Progenitor cell of endocrine pancreas (in vitro differentiated cells): ENCODE measurements around the gene LRRC25. TPM values are rescaled to one million over a fixed set of nuclear protein-coding genes. Genes with fewer than 3 reads are reported as not detected.
A peak's percentile ranks its signal among the peaks of the same experiment; 100 is the strongest.

Experiments
- DNase-seq: peaks from one replicate; pipeline ENCODE4 v3.0.0; 2021; ENCODE audit warnings: low spot score; ENCODE audit not compliant: unreplicated experiment
- H3K27ac Mint-ChIP-seq: 2 replicates; pipeline ENCODE4 v1.8.0; 2021; ENCODE audit warnings: mild to moderate bottlenecking, moderate library complexity, mixed read lengths
- H3K27me3 Mint-ChIP-seq: 2 replicates; pipeline ENCODE4 v1.8.0; 2021; ENCODE audit warnings: mixed read lengths
- H3K36me3 Mint-ChIP-seq: 2 replicates; pipeline ENCODE4 v1.8.0; 2022; ENCODE audit warnings: mixed read lengths; ENCODE audit not compliant: insufficient read depth
- H3K4me1 Mint-ChIP-seq: 2 replicates; pipeline ENCODE4 v1.8.0; 2021; ENCODE audit warnings: low read depth, mixed read lengths
- H3K4me3 Mint-ChIP-seq: 2 replicates; pipeline ENCODE4 v1.8.0; 2021; ENCODE audit warnings: low read depth, mild to moderate bottlenecking, moderate library complexity, mixed read lengths
- H3K9me3 Mint-ChIP-seq: 2 replicates; pipeline ENCODE4 v1.8.0; 2021; ENCODE audit warnings: low read depth, mixed read lengths
- CTCF ChIP-seq: fragments of 200-600 bp; sonication (generic); IDR thresholded peaks from one replicate; pipeline ENCODE4 v1.5.0; 2021; ENCODE audit warnings: antibody characterized with exemption, mild to moderate bottlenecking; ENCODE audit not compliant: unreplicated experiment
- total RNA-seq: library from RNA; stranded (reverse); gene quantifications from 2 replicates; pipeline ENCODE4 v1.2.1, GENCODE V29; 2021

The LRRC25 gene
- total RNA-seq, 1 donor from 2014 or later, result not detected

- Mint-ChIP-seq H3K4me3 (no peak overlapping the region), H3K9me3 (no peaks in the 10 kb centered on the region), H3K27me3 (no peaks in the 10 kb centered on the region), H3K27ac (no peak overlapping the region), H3K36me3 (peaks cover 3% of the 10 kb centered on the region), H3K4me1 (peaks cover 11% of the 10 kb centered on the region)
- no peak for DNase-seq
- no peak for TF ChIP-seq CTCF
Observed at GRCh38 chr19:18390065-18390907, 7.1 kb downstream of the LRRC25 start.

- peaks cover 3% of the 10 kb centered on the region for H3K36me3 Mint-ChIP-seq
- no peaks in the 10 kb centered on the region for H3K27me3 Mint-ChIP-seq
- no peak overlapping the region for H3K27ac Mint-ChIP-seq
- no peaks in the 10 kb centered on the region for H3K9me3 Mint-ChIP-seq
- DNase-seq, result no peak
- no peak for TF ChIP-seq CTCF
- H3K4me1 Mint-ChIP-seq, result peaks cover 11% of the 10 kb centered on the region
- no peak overlapping the region for H3K4me3 Mint-ChIP-seq
Observed at GRCh38 chr19:18389726-18390064, 7.7 kb downstream of the LRRC25 start.

GRCh38 chr19:18388960-18389725, 8.3 kb downstream of the LRRC25 start:
- DNase-seq, result no peak

GRCh38 chr19:18388100-18388959, 9.1 kb downstream of the LRRC25 start:
- H3K4me3 Mint-ChIP-seq, result peak overlapping the region; percentile 35
- H3K4me1 Mint-ChIP-seq, result peaks cover 14% of the 10 kb centered on the region
- no peaks in the 10 kb centered on the region for H3K9me3 Mint-ChIP-seq
- peaks cover 3% of the 10 kb centered on the region for H3K36me3 Mint-ChIP-seq
- no peaks in the 10 kb centered on the region for H3K27me3 Mint-ChIP-seq
- peak; percentile 100 for TF ChIP-seq CTCF
- H3K27ac Mint-ChIP-seq, result peak overlapping the region; percentile 49
- peak; percentile 84 for DNase-seq

More at GRCh38 chr19:18388960-18389725, 8.3 kb downstream of the LRRC25 start:
- peaks cover 3% of the 10 kb centered on the region for H3K36me3 Mint-ChIP-seq
- H3K9me3 Mint-ChIP-seq, result no peaks in the 10 kb centered on the region
- no peaks in the 10 kb centered on the region for H3K27me3 Mint-ChIP-seq
- H3K27ac Mint-ChIP-seq, result no peak overlapping the region
- no peak for TF ChIP-seq CTCF
- H3K4me1 Mint-ChIP-seq, result peaks cover 14% of the 10 kb centered on the region
- H3K4me3 Mint-ChIP-seq, result no peak overlapping the region
